NCI-H526 (cell line): ENCODE results near the gene ZNF429.
"Not testable (repeated sequence)": the region's sequence is repeated elsewhere in the genome, so short reads cannot be mapped to it uniquely, and the experiment has no call there.

ENCODE experiments used
- DNase-seq, 2 experiments: peaks; one replicate each; lab custom pipeline; 2025; lab: John Stamatoyannopoulos, UW

Gene ZNF429

DNA sequence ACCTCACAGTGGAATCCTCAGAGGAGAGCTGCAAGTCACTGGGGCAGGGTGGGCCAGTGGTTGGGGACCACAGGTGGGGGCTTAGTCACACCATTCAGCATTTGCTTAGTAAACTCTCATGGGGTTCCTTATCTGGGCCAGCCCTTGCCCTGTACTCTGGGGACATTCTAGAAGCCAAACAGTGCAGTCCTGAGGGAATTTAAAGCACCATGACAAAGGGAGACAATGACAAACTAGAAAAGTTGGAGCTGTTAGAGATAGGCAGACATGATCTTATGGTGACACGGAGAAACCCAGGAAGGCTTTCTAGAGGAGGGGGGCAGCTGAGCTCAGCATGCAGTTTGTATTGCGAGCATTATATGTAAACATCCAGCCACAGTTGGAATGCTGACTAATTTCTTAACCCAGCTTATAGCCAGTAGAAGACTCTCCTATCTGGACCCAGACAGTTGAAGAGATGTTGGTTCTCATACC, 87.6 kb downstream of the ZNF429 start:
- no peak for DNase-seq

- DNase-seq = no peak
These were observed 88.1 kb downstream of the ZNF429 start for GRCh38 chr19:21593502-21593901.

DNA sequence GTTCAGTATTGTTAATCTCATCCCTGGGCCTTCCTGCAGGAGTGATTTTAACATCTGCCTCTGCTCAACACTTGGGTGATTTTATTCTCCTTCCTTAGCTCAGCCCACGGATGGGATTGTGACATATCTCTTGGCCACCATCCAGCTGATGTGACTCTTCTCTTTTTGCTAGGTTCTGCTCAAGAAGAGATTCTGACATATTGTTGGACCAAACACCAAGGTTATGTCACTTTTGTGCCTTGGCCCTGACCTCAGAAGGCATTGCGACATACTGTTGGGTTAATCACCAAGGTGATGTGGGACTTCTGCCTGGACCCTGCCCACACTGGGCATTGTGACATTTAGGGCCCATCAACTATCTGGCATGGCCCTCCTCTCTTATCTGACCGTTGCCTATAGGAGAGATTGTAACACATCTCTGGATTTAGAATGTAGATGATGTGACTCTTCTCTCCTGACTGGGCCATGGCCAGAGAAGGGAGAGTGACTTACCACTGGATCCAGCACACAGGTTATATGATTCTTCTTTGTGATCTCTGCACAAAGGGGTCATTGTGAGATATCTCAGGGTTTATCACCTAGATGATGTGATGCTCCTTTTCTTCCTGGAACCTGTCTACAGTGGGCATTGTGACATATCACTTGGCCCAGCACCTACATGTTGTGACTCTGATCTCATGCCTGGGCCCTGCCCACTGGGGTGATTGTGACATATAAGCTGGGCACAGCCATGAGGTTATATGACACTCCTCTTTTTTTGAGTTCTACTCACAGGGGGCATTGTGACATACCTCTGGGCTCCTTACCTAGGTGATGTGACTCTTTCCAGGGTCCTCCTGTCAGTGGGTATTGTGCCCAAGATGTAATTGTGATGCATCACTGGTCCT, 88.8 kb downstream of the ZNF429 start:
- DNase-seq = no peak

- no peak for DNase-seq
These were observed 89.8 kb downstream of the ZNF429 start for GRCh38 chr19:21595185-21595584.

DNA sequence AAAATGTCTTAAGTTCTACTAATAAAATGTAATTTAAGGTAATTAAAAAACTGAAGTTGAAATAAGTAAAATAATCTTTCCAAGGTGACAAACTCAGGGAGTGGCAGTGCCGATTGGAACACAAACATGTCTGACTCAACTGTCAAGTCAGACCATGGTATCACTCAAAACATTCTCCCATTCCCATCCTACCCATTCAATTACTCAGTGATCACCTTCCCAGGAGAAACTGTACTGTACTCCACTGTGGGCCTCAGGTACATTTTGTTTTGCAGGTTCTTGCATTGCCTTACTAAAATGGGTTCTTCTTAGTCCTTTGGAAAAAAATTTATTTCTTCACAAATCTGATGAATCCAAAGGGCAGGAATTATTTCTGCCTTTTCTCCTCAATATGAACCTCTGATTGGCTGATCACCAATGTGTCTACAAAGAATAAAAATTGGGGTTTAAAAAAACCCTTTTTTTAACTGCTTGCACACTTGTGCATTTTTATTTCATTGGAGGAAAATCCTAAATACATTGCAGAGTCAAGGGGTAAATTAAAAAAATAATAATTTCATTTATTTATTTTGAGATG, 96.8 kb downstream of the ZNF429 start:
- no peak for DNase-seq

GRCh38 chr19:21602659-21603430, 97.4 kb downstream of the ZNF429 start:
- DNase-seq = not testable (repeated sequence)

DNA sequence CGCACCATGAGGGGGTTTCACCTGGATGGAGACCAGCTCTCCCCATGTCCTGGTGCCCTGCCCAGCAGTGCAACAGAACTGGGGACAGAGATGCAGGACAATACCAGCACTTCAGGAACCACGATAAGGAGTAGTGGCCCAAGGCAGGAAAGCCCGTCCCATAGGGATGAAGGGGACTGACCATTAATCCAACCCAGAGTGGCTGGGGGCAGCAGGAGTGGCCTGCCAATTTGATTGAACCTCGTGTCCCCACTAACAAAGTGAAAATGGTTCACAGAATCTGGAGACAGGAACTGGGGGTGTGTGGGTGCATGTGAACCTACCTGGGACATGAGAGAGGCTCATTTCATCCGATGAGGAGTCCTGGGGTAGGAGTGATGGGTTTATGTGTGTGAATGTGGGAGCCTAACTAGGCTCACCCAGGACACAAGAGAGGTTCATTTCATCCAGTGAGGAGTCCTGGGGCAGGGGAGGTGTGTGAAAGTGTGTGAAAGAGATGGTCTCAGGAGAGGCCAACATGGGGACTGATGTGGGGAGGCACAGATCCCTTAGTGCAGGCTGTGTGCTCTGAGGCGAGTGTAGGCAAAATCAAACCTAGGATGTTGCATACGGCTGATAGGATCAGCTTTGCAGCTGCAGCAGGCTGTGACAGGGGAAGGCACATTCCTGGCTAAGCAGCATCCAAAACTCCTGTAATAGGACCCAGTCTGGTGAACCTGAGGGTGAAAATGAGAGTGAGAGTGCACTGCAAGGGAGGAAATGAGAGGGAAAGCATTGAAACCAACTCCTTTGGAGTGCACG, 98.2 kb downstream of the ZNF429 start:
- DNase-seq = no peak

DNA sequence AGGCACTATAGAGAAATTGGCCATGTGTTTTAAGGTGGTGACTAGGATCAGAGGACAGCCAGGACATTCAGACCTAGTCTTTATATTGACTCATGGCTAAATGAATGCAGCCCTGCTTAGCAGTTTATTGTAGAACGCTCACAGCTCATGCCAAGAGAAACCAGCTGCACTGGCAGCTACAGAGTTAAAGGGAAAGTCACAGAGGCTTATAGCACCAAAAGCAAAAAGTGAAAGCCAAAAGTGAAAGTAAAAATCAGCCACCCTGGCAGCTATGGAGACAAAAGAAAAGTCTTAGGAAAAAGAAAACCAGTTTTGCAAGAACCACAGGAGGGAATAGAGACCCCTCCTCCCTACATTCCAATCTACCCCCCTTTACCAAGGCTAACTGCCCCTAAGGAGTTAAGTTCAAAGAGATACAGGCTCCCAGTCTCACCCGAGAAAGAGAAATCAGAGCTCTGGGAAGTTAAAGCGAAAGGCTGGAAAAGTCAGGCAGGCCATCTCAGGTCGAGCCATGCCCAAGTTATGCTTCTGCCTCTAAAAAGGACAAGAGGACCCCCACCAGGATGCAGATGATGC, 99.0 kb downstream of the ZNF429 start:
- DNase-seq = no peak
